ENCODE data around the gene AGO1.

DNA sequence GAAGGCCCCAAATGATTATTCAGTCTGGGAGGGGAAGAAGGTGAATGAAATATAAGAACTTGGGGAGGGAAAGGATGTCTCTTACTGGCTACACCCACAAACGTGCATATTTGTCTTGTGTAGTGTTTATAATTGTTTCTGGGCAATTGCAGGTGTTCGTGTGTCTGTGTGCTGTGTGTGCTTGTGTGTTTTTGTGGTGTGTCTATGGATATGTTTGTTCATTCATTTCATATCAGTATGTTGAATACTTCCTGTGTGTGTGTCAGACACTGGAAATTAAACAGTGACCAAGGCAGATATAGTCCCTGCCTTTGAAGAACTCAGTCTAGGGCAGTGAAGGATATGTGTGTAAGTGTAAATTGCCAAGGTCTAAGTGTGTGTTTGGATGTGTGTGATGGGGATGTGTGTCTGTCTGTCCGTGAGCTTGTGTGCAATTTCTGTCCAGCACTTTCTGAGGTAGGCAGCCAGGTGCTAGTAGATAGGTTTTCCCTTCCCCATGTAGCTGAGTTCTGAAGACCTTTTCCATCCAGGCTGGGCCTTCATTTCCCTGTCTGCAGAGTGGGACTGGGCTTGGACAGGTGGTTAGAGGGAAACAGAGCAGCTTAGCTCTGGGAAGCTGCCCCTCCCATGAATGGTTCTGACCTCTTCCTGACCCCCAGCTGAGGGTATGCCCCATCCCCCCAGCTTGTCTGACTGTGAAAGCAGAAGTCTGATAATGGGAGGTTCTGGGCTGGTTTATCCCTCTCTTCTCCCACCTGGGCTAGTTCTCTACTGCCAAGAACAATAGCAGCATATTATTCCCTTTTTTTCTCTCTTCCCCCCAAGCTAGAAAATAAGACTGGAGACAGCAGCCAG is 3.8 kb downstream of the AGO1 start:
- TF ChIP-seq CTCF (IDR thresholded peaks at IDR 0.05; ENCODE audit: poor library complexity, severe bottlenecking): no peak
- no peak for TF ChIP-seq POLR2AphosphoS5 (IDR thresholded peaks at IDR 0.05)
- TF ChIP-seq EP300 (conservative IDR thresholded peaks at IDR 0.05; ENCODE audit: poor library complexity, severe bottlenecking): no peak
- no peak for TF ChIP-seq REST (IDR thresholded peaks at IDR 0.05; ENCODE audit: borderline replicate concordance)
- no peak for TF ChIP-seq EZH2 (IDR thresholded peaks at IDR 0.05; ENCODE audit: borderline replicate concordance, insufficient read depth, low read length, poor library complexity, severe bottlenecking)
- no peak for TF ChIP-seq TAF1 (IDR thresholded peaks at IDR 0.05; ENCODE audit: low read depth)
- TF ChIP-seq RAD21 (conservative IDR thresholded peaks at IDR 0.05): no peak
- no peak for TF ChIP-seq SMC3 (conservative IDR thresholded peaks at IDR 0.05; ENCODE audit: poor library complexity)
- TF ChIP-seq MXI1 (conservative IDR thresholded peaks at IDR 0.05; ENCODE audit: poor library complexity, severe bottlenecking): no peak

Data from neural cell (in vitro differentiated cells).